ENCODE measurements around the gene LIMS4.
"Not testable (repeated sequence)": the region's sequence is repeated elsewhere in the genome, so short reads cannot be mapped to it uniquely, and the experiment has no call there.

GRCh38 chr2:110475627-110476359, 3.2 kb upstream of the LIMS4 start:
- TF ChIP-seq CTCF, POLR2A (IDR thresholded peaks at IDR 0.05): not testable (repeated sequence)
